ENCODE measurements around the gene ST3GAL4. TPM values are rescaled to one million over a fixed set of nuclear protein-coding genes. Genes with fewer than 3 reads are reported as not detected.

Gene ST3GAL4
- total and polyA plus RNA-seq, 8 donors, result 30.2 to 38.8 (median 34.6) TPM

GRCh38 chr11:126450806-126451205, 95.3 kb downstream of the ST3GAL4 start:
- intact Hi-C loops (cut with DNase I), result no loop called here
- Histone ChIP-seq H3K4me1 (no peaks in the 10 kb centered on the region), H3K4me3 (no peak overlapping the region), H3K36me3 (no peaks in the 10 kb centered on the region), H3K27me3 (peaks cover 0 to 10% of the 10 kb centered on the region in 2 donors), H3K9me3 (no peaks in the 10 kb centered on the region), H3K27ac (no peak overlapping the region)
- no peak for DNase-seq
- no peak for ATAC-seq
- TF ChIP-seq CTCF (IDR thresholded peaks at IDR 0.05), result no peak

GRCh38 chr11:126451211-126451802, 95.8 kb downstream of the ST3GAL4 start:
- no peak for TF ChIP-seq CTCF (IDR thresholded peaks at IDR 0.05)
- intact Hi-C loops (cut with DNase I), result no loop called here

GRCh38 chr11:126452241-126453101, 97.0 kb downstream of the ST3GAL4 start:
- TF ChIP-seq CTCF (IDR thresholded peaks at IDR 0.05), result no peak
- Histone ChIP-seq H3K4me3 (no peak overlapping the region), H3K9me3 (no peaks in the 10 kb centered on the region), H3K36me3 (no peaks in the 10 kb centered on the region), H3K27ac (no peak overlapping the region), H3K27me3 (peaks cover 0 to 10% of the 10 kb centered on the region in 2 donors), H3K4me1 (no peaks in the 10 kb centered on the region)
- intact Hi-C loops (cut with DNase I), result no loop called here
- DNase-seq (peak in 3 of 4 donors; percentile 12 to 68 (median 60)), ATAC-seq (peak; percentile 21)

More at GRCh38 chr11:126451211-126451802, 95.8 kb downstream of the ST3GAL4 start:
- no peaks in the 10 kb centered on the region for H3K9me3 ChIP-seq
- ATAC-seq (no peak), DNase-seq (no peak)
- no peak overlapping the region for H3K4me3 ChIP-seq
- H3K36me3 ChIP-seq, result no peaks in the 10 kb centered on the region
- H3K27ac ChIP-seq, result no peak overlapping the region
- no peaks in the 10 kb centered on the region for H3K4me1 ChIP-seq
- peaks cover 0 to 10% of the 10 kb centered on the region in 2 donors for H3K27me3 ChIP-seq

- no peak overlapping the region for H3K4me3 ChIP-seq
- intact Hi-C loops (cut with DNase I), result no loop called here
- H3K36me3 ChIP-seq, result no peaks in the 10 kb centered on the region
- DNase-seq (no peak), ATAC-seq (no peak)
- no peaks in the 10 kb centered on the region for H3K4me1 ChIP-seq
- peaks cover 0 to 10% of the 10 kb centered on the region in 2 donors for H3K27me3 ChIP-seq
- no peak overlapping the region for H3K27ac ChIP-seq
- H3K9me3 ChIP-seq, result no peaks in the 10 kb centered on the region
- TF ChIP-seq CTCF (IDR thresholded peaks at IDR 0.05), result no peak
These were observed 100.6 kb downstream of the ST3GAL4 start for GRCh38 chr11:126456089-126456488.

Data from left lung (tissue), 10 donors.